ENCODE measurements around the gene TSPAN33.
"Not testable (repeated sequence)": the region's sequence is repeated elsewhere in the genome, so short reads cannot be mapped to it uniquely, and the experiment has no call there.

The TSPAN33 gene

GRCh38 chr7:129208667-129209066 lies 64.2 kb downstream of the TSPAN33 start:
- no peak for TF ChIP-seq CTCF (IDR thresholded peaks at IDR 0.05)
- H3K27ac ChIP-seq, result no peak overlapping the region
- H3K4me3 ChIP-seq, result no peak overlapping the region
- no peak for DNase-seq (ENCODE audit: low spot score)

- DNase-seq (ENCODE audit: low spot score), result no peak
- H3K27ac ChIP-seq, result no peak overlapping the region
- no peak for TF ChIP-seq CTCF (IDR thresholded peaks at IDR 0.05)
- H3K4me3 ChIP-seq, result no peak overlapping the region
These were observed 64.8 kb downstream of the TSPAN33 start for GRCh38 chr7:129209067-129209926.

GRCh38 chr7:129210256-129210988 lies 65.9 kb downstream of the TSPAN33 start:
- DNase-seq (ENCODE audit: low spot score), result peak; percentile 85
- Histone ChIP-seq H3K27ac (no peak overlapping the region), H3K4me3 (no peak overlapping the region)
- peak; percentile 81 for TF ChIP-seq CTCF (IDR thresholded peaks at IDR 0.05)

GRCh38 chr7:129210989-129211312 lies 66.4 kb downstream of the TSPAN33 start:
- no peak overlapping the region for H3K27ac ChIP-seq
- no peak for TF ChIP-seq CTCF (IDR thresholded peaks at IDR 0.05)
- no peak overlapping the region for H3K4me3 ChIP-seq
- DNase-seq (ENCODE audit: low spot score), result no peak

GRCh38 chr7:129212126-129212525 lies 67.6 kb downstream of the TSPAN33 start:
- DNase-seq (ENCODE audit: low spot score), result no peak
- Histone ChIP-seq H3K4me3 (no peak overlapping the region), H3K27ac (no peak overlapping the region)
- no peak for TF ChIP-seq CTCF (IDR thresholded peaks at IDR 0.05)

- no peak overlapping the region for H3K27ac ChIP-seq
- DNase-seq (ENCODE audit: low spot score), result no peak
- H3K4me3 ChIP-seq, result no peak overlapping the region
- TF ChIP-seq CTCF (IDR thresholded peaks at IDR 0.05), result no peak
These were observed 68.1 kb downstream of the TSPAN33 start for GRCh38 chr7:129212596-129212995.

- no peak for TF ChIP-seq CTCF (IDR thresholded peaks at IDR 0.05)
- no peak for DNase-seq (ENCODE audit: low spot score)
- no peak overlapping the region for H3K4me3 ChIP-seq
- H3K27ac ChIP-seq, result no peak overlapping the region
These were observed 69.3 kb downstream of the TSPAN33 start for GRCh38 chr7:129213828-129214227.

GRCh38 chr7:129215691-129216090 lies 71.2 kb downstream of the TSPAN33 start:
- H3K27ac ChIP-seq; DNase-seq (ENCODE audit: low spot score); H3K4me3 ChIP-seq: not testable (repeated sequence)

GRCh38 chr7:129216101-129216715 lies 71.7 kb downstream of the TSPAN33 start:
- not testable (repeated sequence) for H3K4me3 ChIP-seq; DNase-seq (ENCODE audit: low spot score); H3K27ac ChIP-seq

Measured in coronary artery (tissue), 2 donors.